ENCODE results near the gene MAB21L4. TPM values are rescaled to one million over a fixed set of nuclear protein-coding genes. Genes with fewer than 3 reads are reported as not detected.

The MAB21L4 gene
- total RNA-seq, 1 donor from 2014 or later, result 0.59 TPM

DNA sequence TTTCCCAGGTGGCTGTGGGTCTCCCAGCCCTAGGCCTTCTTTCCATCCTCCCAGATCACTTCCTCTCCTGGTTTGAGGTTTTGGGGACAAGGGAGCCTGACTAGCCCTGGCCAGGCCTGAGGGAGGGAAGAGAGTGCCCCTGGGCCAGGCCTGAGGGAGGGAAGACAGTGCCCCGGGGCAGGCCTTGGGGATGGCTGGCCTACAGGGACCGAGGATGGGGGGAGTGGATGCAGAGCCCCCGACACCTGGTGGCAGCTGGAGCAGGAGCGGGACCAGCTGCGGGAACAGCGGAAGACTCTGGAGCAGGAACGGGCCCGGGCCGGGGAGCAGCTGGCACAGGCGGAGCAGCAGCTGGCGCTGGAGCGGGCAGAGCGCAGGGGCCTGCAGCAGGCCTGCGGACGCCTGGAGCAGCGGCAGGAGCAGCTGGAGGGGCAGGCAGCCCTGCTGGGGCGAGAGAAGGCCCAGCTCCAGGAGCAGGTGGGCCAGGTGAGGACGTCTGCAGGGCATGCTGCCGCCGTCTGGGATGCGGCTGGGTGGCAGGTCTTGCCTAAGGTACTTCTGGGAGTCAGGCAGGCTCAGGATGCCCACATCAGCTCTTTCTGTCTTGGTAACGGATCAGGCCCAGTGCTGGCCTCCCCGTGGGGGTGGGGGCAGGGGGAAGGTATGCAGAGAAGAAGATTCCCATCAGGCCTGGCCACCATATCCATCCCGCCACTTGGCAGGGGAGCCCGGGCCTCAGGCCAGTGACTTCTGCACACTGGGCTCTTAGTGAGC, 39.3 kb upstream of the MAB21L4 start:
- Histone ChIP-seq H4K20me1 (ENCODE audit: insufficient read depth, low read length) (no peaks in the 10 kb centered on the region), H2AFZ (ENCODE audit: low read depth, low read length) (no peak overlapping the region), H3K4me2 (ENCODE audit: low read length) (no peak overlapping the region), H3K27me3 (ENCODE audit: insufficient read depth, low read length) (peaks cover 8% of the 10 kb centered on the region), H3K9ac (ENCODE audit: low read length) (no peak overlapping the region), H3K4me3 (ENCODE audit: insufficient read depth, low read depth, low read length) (no peak overlapping the region), H3K36me3 (ENCODE audit: insufficient read depth, low read length) (no peaks in the 10 kb centered on the region), H3K4me1 (ENCODE audit: insufficient read depth, low read length) (no peaks in the 10 kb centered on the region), H3K9me3 (ENCODE audit: insufficient read depth, low read depth, low read length) (no peaks in the 10 kb centered on the region), H3K79me2 (ENCODE audit: insufficient read depth, low read length) (no peaks in the 10 kb centered on the region), H3K27ac (ENCODE audit: low read depth, low read length) (no peak overlapping the region)
- Mint-ChIP-seq H3K27ac (ENCODE audit: unreplicated experiment) (no peak overlapping the region), H3K27me3 (ENCODE audit: low read depth, unreplicated experiment) (peaks cover 41% of the 10 kb centered on the region), H3K4me3 (ENCODE audit: unreplicated experiment) (no peak overlapping the region), H3K4me1 (ENCODE audit: low read depth, unreplicated experiment) (no peaks in the 10 kb centered on the region), H3K9me3 (ENCODE audit: unreplicated experiment) (peaks cover 4% of the 10 kb centered on the region), H3K36me3 (ENCODE audit: low read depth, unreplicated experiment) (no peaks in the 10 kb centered on the region)
- no peak for DNase-seq (ENCODE audit: low read depth)
- FAIRE-seq, result no peak
- TF ChIP-seq, protein P1, sequence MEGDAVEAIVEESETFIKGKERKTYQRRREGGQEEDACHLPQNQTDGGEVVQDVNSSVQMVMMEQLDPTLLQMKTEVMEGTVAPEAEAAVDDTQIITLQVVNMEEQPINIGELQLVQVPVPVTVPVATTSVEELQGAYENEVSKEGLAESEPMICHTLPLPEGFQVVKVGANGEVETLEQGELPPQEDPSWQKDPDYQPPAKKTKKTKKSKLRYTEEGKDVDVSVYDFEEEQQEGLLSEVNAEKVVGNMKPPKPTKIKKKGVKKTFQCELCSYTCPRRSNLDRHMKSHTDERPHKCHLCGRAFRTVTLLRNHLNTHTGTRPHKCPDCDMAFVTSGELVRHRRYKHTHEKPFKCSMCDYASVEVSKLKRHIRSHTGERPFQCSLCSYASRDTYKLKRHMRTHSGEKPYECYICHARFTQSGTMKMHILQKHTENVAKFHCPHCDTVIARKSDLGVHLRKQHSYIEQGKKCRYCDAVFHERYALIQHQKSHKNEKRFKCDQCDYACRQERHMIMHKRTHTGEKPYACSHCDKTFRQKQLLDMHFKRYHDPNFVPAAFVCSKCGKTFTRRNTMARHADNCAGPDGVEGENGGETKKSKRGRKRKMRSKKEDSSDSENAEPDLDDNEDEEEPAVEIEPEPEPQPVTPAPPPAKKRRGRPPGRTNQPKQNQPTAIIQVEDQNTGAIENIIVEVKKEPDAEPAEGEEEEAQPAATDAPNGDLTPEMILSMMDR (IDR thresholded peaks at IDR 0.05; ENCODE audit: insufficient read depth, low read depth, low read length), result no peak
- no peak for TF ChIP-seq EZH2 (IDR thresholded peaks at IDR 0.05; ENCODE audit: insufficient read depth, low read length)

DNA sequence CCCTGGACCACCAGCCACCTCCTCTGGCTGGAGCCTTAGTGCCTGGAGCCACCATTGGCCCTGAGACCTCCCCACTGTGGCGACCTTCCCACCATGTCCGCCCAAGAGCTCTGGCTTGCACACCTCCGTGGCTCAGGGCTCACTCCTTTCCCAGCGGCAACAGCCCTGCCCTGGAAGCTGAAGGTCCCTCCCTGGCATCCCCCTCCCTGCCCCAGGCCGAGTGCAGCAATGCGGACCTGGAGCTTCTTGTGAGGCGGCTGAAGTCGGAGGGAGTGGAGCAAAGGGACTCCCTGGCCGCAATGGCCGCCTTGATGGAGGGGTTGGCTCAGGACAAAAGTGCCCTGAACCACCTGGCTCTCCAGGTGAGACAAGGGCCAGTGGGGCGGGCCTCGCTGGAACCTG, 38.7 kb upstream of the MAB21L4 start:
- no peaks in the 10 kb centered on the region for H3K4me1 Mint-ChIP-seq (ENCODE audit: low read depth, unreplicated experiment)
- H3K27me3 ChIP-seq (ENCODE audit: insufficient read depth, low read length), result peaks cover 8% of the 10 kb centered on the region
- H3K36me3 Mint-ChIP-seq (ENCODE audit: low read depth, unreplicated experiment), result no peaks in the 10 kb centered on the region
- no peak overlapping the region for H3K27ac ChIP-seq (ENCODE audit: low read depth, low read length)
- peaks cover 39% of the 10 kb centered on the region for H3K27me3 Mint-ChIP-seq (ENCODE audit: low read depth, unreplicated experiment)
- peaks cover 4% of the 10 kb centered on the region for H3K9me3 Mint-ChIP-seq (ENCODE audit: unreplicated experiment)
- no peak overlapping the region for H3K27ac Mint-ChIP-seq (ENCODE audit: unreplicated experiment)
- no peaks in the 10 kb centered on the region for H3K36me3 ChIP-seq (ENCODE audit: insufficient read depth, low read length)
- no peaks in the 10 kb centered on the region for H3K79me2 ChIP-seq (ENCODE audit: insufficient read depth, low read length)
- H3K9me3 ChIP-seq (ENCODE audit: insufficient read depth, low read depth, low read length), result no peaks in the 10 kb centered on the region
- no peaks in the 10 kb centered on the region for H3K4me1 ChIP-seq (ENCODE audit: insufficient read depth, low read length)
- FAIRE-seq (no peak), DNase-seq (ENCODE audit: low read depth) (no peak)
- H3K4me3 Mint-ChIP-seq (ENCODE audit: unreplicated experiment), result no peak overlapping the region
- no peak overlapping the region for H3K4me3 ChIP-seq (ENCODE audit: insufficient read depth, low read depth, low read length)
- H3K9ac ChIP-seq (ENCODE audit: low read length), result no peak overlapping the region
- H2AFZ ChIP-seq (ENCODE audit: low read depth, low read length), result no peak overlapping the region
- H3K4me2 ChIP-seq (ENCODE audit: low read length), result no peak overlapping the region
- TF ChIP-seq, protein P1 (IDR thresholded peaks at IDR 0.05; ENCODE audit: insufficient read depth, low read depth, low read length), result no peak
- no peak for TF ChIP-seq EZH2 (IDR thresholded peaks at IDR 0.05; ENCODE audit: insufficient read depth, low read length)
- no peaks in the 10 kb centered on the region for H4K20me1 ChIP-seq (ENCODE audit: insufficient read depth, low read length)
